Measurements from ENCODE around the gene DAG1.

Gene DAG1

GRCh38 chr3:49469936-49470713 is at the start of gene DAG1:
Gene DAG1 (plus strand): TSS chr3:49470267. CDS start chr3:49510535, 40,268 bp downstream.
- peak; percentile 93 for DNase-seq

GRCh38 chr3:49421890-49422378 is 48.1 kb upstream of the DAG1 start:
- no peak for DNase-seq

- no peak for DNase-seq
Measured at GRCh38 chr3:49422379-49423248, 47.5 kb upstream of the DAG1 start, which contains the start of gene AMT. Gene AMT (minus strand): TSS chr3:49422473. CDS start chr3:49422450, 23 bp downstream.

- no peak for DNase-seq
Measured at GRCh38 chr3:49424816-49425215, 45.3 kb upstream of the DAG1 start.

- DNase-seq = no peak
Measured at GRCh38 chr3:49427586-49427985, 42.5 kb upstream of the DAG1 start.

GRCh38 chr3:49428752-49429080 is 41.4 kb upstream of the DAG1 start:
- DNase-seq = no peak

- no peak for DNase-seq
Measured at GRCh38 chr3:49434731-49435130, 35.3 kb upstream of the DAG1 start.

GRCh38 chr3:49445391-49445790 is 24.7 kb upstream of the DAG1 start:
- no peak for DNase-seq

- DNase-seq = no peak
Measured at GRCh38 chr3:49453621-49454020, 16.4 kb upstream of the DAG1 start.

GRCh38 chr3:49454458-49454857 is 15.6 kb upstream of the DAG1 start:
- no peak for DNase-seq

- DNase-seq = no peak
Measured at GRCh38 chr3:49454898-49455681, 15.0 kb upstream of the DAG1 start.

GRCh38 chr3:49456466-49456865 is 13.6 kb upstream of the DAG1 start:
- DNase-seq = no peak

- DNase-seq = no peak
Measured at GRCh38 chr3:49460188-49460890, 9.7 kb upstream of the DAG1 start.

- DNase-seq = no peak
Measured at GRCh38 chr3:49460956-49461355, 9.1 kb upstream of the DAG1 start.

- DNase-seq = no peak
Measured at GRCh38 chr3:49461443-49462171, 8.5 kb upstream of the DAG1 start.

GRCh38 chr3:49462222-49462621 is 7.8 kb upstream of the DAG1 start:
- DNase-seq = no peak

- DNase-seq = no peak
Measured at GRCh38 chr3:49465270-49466034, 4.6 kb upstream of the DAG1 start.

GRCh38 chr3:49466085-49466484 is 4.0 kb upstream of the DAG1 start:
- DNase-seq = no peak

GRCh38 chr3:49469037-49469935 is 781 bp upstream of the DAG1 start:
- peak; percentile 71 for DNase-seq
